GM21786 (cell line): ENCODE measurements around the gene CHAT.
"Not testable (repeated sequence)": the region's sequence is repeated elsewhere in the genome, so short reads cannot be mapped to it uniquely, and the experiment has no call there.

Experiments
- ATAC-seq: cut with Tn5 transposase; IDR thresholded peaks from one replicate; pipeline ENCODE4 v1.9.1; 2021; ENCODE audit not compliant: unreplicated experiment

Gene CHAT

DNA sequence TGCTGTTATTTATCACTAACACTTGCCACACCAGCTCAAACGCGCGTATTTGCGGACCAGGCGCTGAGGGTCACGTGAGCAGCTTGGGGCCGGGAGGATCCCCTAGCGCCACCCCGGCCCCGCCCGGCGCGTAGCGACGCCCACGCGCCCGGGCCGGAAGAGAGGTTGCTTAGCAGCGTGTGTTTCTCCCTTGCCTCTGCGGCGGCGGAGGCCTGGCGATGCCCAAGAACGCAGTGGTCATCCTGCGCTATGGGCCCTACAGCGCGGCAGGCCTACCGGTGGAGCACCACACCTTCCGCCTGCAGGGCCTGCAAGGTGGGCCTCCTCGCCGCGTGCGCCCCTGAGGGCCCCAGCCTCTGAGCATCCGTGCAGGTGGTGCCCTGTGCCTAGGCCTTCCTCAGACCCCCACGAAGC, 65.7 kb downstream of the CHAT start, which contains the start of gene C10orf53:
Gene C10orf53, plus strand, starts transcription at position 172 of the 414 bp plus-strand sequence. Its CDS starts 47 bp downstream, at position 219.
- ATAC-seq: no peak

DNA sequence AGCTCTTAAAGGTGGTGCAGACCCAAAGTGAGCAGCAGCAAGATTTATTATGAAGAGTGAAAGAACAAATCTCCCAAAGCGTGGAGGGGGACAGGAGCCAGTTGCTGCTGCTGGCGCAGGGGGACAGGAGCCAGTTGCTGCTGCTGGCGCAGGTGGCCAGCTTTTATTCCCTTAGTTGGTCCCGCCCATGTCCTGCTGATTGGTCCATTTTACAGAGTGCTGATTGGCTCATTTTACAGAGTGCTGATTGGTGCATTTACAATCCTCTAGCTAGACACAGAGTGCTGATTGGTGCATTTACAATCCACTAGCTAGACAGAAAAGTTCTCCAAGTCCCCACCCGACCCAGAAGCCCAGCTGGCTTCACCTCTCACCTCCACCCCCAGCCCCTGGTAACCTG, 68.6 kb downstream of the CHAT start:
- not testable (repeated sequence) for ATAC-seq

DNA sequence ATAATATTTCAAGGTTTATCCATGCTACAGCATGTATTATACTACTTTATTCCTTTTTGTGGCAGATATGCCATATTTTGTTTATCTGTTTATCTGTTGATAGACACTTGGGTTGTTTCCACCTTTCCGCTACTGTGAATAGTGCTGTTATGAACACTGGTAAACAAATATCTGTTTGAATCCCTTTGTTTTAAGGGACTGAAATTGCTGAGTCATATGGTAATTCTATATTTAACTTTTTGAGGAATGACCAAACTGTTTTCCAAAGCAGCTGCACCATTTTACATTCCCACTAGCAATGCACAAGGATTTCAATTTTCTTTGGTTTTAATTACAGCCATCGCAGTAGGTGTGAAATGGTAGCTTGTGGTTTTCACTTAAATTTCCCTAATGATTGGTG, 69.0 kb downstream of the CHAT start:
- ATAC-seq: no peak

DNA sequence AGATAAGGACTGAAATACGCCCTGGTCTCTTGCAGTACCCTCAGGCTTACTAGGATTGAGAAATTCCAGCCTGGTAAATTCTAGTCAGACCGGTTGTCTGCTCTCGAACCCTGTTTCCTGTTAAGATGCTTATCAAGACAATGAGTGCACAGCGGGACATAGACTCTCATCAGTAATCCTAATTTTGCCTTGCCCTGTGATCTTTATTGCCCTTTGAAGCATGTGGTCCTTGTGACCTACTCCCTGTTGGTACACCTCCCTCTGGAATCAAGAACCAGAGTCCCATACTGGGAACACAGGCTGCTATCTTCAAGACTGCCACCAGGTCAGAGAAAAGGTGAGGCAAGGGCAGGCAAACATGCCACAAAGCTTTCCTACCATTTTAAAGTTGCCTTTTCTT, 72.8 kb downstream of the CHAT start:
- no peak for ATAC-seq

DNA sequence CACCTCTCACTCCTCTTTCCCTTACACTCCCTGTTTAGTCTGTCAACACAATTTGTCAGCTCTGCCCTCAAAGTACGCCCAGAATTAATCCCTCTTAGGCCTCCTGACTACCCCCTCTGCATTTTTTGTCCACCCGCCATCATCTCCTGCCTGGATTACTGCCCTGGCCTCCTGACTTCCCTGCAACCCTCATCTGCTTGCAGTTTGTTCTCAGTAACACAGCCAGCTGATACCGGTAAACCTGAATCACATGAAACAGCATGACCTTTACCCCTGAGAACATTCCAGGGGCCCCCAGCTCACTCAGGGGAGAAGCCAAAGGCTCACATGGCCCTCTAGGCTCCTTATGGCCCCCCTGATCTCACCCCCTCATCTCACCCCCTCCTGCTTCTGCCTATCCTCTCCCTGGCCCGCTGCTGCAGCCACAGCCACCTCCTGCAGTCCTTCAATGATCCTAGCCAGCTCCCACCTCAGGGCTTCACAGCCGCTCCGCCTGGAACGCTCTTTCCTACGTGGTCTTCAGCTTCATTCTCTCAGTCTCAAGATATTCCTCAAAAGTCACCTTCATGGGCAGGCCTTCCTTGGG, 74.5 kb downstream of the CHAT start:
- ATAC-seq: no peak

DNA sequence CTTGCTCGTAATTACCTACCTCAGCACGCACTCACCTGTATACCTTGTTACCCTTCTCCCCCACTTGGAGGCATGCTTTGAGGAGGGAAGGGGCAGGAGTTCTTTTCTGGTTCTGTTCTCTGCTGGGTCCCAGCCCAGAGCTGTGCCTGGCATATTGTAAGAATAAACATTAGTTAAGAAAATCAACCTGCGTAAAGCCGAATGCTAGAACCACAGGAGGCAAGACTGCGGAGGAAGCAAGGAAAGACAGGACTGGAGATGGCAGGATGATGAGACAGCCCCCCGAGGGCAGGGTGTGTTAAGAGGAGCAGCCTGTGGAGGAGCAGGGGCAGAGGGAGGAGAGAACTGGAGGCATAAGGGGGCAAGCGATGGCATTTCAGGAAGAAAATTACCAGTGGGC, 75.1 kb downstream of the CHAT start:
- no peak for ATAC-seq

DNA sequence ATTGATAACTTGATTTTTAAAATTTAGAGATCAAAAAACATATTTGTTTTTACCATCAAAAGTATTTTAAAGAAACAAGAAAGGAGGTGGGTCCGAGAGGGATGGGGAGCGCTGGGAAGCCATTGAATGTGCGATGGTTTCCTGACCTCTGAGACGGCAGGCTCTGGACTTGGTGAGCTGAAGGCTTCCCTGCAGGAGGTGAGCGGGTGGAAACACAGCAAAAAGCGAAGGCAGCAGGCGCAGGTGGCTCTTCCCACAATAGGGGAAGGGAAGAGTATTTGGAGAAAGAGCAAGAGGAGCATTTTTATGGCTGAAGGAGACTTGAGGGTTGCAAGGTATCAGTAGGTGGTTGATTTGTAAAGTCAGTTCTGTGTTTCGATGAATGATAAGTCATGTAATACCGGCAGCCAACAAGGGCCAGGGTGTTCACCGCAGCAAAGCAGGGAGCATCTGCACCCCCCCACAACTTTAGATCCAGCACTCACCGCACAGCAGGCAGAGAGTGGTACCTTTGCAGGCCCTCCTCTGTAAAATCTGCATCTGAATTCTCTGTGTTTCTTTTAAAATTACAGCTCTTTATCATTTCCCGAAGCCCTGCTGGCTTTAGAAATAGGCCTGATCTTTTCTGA, 76.2 kb downstream of the CHAT start:
- ATAC-seq: no peak

DNA sequence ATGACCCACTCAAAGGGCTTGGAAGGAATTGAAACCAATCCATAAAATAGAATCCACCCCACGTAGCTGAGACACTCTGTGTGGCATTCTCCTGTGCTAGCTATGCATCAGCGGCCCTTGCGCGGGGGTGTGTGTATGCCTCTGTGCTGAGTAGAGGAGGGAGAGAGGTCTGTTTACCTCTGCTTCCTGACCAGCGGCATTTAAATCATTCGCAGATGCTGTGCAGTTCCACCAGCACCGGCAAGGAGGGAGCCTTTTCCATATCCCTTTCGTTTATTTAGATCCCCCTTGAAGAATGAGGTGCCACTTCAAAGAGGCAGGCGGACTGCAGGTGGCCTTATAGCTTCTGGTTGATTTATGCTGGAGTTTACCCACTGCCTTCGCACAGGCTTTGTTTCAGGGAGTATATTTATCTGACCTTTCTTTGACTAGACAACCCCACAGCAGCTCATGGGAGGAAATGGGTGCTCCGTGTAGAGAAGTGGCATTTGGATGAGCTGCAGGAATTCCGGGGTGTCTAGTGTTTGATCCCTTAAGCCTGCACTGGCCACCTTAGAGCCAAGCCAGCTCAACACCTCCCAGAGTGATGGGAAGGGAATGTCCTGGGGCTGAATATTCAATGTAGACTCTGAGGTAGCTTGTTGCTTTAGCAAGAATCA, 77.0 kb downstream of the CHAT start:
- ATAC-seq: no peak

DNA sequence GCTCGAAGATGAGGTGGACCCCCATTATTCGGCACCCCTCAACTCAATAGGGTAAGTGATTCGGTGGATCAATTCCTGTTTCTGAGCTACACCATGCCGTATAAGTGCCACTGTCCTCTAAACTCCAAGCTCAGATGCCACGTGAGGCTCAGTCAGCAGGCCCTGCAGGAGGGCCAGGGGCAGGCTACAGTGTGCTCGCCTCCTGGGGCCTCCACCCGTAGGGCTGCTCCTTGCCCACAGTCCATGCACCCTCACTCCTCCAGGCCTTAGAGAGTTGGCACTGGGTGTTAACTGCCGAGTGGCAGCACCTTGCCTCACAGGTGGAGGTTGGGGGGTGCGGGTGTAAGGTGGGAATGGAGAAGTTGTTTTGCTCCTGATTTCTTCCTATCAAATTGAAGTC, 77.8 kb downstream of the CHAT start:
- ATAC-seq: no peak

DNA sequence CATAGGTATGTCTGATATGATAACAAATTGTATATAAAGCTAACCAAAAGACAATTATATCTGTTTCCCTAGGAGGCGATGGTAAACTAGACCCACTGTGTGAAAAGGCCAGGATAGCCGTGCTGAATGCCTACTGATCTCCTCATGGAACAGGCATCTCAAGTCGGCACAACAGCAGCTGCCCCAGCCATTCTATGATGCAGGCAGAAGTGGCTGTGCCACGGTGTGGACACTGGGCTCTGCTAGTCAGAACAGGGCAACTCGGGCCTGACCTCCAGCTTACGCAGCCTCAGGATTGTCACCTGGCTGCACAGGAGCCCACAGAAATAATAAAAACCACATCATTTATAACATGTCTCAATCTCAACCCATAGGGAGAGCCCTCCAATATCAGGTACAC, 80.6 kb downstream of the CHAT start:
- ATAC-seq: no peak

DNA sequence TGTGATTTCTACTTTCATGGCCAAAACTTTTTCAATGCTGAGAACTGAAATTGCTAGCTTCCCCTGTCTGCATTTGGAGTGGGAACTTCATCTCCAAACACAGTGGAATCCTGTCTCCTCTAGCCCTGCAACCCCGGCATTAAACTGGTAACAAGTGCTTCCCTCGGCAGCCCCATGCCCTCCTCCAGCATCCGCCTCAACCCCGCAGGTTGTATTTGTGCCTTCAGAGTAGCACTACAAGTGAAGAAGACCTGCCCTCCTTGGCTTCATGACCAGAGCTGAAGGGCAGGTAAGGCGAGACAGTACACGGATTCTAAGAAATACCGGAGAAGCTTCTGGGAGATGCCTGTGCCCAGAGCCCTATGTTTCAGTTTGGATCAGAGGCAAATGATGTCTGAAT, 82.5 kb downstream of the CHAT start:
- no peak for ATAC-seq

DNA sequence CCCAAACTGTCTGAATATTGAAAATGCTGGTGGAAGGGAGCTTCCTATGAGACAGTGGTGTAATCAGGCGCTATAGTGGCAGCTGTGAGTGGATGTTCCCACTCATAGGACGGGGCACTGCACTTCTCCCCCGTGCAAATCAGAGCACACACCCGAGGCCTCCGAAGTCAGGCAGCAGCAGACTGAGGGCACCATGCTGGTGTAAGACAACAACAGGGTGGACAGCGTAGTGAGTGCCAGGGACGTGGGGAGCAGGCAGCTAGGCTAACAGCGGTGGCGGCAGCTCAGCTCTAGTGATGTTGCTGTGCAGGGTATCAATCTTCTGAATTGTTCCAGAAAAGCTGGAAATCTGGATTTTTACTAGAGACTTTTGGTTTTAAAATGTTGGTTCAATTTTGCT, 84.8 kb downstream of the CHAT start:
- ATAC-seq: no peak

DNA sequence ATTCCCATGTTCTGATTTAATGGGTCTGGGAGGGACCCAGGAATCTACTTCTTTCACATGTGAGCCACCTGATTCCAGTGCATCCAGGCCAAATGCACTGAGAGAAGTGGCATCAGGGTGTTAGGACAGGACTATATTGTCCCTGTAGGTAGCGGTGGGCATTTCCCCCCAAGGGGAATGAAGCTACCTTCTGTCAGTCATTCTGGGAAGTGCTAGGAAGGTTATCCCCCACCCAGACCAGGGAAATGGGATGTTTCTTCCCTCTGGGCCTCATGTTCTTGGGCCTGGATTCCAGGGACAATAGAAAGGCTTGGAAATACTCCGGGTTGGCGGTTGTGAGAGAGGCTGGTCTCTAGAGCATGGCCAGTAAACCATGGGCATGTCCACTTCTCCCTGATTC, 86.4 kb downstream of the CHAT start:
- ATAC-seq: no peak

DNA sequence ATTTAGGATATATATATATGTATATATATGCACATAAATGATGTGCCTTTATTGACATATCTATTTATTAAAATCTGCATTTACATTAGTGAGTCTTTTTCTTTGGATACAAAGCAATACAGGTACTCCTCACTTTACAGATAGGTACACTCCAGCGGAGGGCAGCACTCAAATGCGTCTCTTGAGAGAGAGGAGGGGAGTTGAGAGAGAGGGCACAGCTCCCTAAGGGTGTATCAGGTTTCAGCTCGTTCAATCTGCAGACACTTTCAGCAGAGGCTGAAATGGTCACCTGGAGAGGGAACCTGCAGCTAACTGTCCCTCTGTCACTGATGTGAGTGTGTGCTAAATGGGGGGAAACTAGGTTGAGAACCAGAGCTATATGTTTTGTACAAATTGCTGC, 87.2 kb downstream of the CHAT start:
- ATAC-seq: no peak

DNA sequence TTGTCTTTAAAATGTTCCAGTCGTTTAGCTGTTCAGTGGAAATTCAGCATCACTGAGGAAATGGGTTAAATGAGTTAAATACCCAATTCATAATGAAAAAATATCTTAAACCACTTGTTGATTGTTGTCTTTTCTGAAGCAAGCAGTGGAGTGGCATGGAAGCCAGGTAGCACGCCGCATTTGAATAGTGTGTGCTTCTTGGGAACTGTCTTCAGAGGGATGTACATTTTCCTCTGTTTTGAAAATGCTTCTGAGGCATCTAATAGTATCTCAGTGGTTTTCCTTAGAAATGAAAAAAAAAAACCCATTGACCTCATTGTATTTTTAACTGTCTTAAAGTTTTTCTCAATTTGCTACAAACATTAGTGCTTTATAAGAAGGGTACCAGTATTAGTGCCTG, 93.7 kb downstream of the CHAT start:
- no peak for ATAC-seq

DNA sequence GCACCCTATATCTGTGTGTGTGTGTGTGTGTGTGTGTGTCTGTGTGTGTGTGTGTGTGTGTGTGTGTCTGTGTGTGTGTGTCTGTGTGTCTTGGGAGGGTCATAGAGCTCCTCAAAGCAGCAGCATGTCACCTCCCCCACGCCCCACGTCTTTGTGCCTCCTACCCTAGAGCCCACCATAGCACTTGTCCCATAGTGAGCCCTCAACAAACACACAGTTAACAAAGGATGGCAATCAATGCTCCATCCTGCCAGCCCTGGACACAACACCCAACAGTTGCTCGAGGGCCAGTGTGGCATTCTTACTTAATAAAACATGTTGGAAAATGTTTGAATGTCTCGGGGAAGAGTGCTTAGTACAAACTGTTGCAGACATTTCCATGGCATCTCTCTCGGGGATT, 96.1 kb downstream of the CHAT start:
- no peak for ATAC-seq

DNA sequence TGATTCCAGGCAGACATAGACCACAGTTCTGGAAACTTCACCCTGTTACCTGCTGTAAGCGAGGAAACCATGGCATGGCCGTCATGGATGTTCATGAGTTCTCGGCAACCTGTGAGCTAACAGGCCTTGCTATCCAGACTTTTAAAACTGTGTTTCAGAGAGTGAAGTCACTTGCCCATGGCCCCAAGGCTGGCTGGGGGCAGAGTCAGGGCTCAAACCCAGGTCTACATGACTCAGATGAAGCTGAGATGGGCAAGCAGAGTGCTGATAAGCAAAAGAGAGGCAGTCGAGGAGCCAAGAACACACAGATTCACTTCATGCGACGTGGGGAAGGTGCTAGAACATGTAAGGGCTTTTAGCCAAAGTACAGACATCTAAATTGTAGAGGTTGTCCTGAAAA, 97.1 kb downstream of the CHAT start:
- no peak for ATAC-seq

DNA sequence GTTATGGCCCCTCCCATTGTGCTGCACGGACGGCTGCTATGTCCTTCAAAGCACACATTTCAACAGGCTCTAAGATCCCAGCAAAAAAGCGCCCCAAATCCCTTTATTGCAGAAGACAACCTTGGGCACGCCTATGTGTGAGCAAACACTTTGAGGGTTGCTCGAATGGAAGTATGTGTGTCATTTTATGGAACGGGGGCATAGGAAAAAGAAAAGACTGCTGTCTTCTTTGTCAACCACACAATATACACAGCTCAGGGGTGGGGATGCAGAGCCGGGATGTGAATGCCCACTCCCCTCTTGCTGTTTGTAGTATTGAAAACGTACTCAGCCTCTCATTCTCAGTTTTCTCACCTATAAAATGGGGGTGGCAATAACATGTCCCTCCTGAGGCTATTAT, 97.6 kb downstream of the CHAT start:
- ATAC-seq: no peak

DNA sequence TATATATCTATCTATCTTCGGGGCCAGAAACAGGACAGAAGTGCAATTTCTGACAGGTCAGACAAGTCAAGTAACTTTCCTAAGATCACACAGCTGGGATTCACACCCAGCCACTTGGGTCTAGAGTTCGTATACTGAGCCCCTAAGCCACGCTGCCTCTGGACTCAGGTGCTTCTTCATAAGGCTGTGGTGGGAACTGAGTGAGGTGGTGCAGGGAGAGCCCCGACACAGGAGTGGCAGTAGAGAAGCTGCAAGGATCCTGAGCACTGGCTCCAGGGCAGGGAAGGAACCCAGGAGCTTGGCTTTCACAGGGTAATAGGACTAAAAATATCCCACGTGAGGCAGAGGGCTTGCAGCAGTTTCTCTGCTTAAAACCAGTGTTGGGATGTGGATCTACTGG, 99.4 kb downstream of the CHAT start:
- no peak for ATAC-seq
